ENCODE data around the gene WFDC2. TPM values are rescaled to one million over a fixed set of nuclear protein-coding genes. Genes with fewer than 3 reads are reported as not detected.
A peak's percentile ranks its signal among the peaks of the same experiment; 100 is the strongest.

Gene WFDC2
- total and polyA plus RNA-seq, 4 experiments from 2014 or later = 0.73 to 1.6 TPM; not detected in 2

- H3K9me3 Mint-ChIP-seq = no peaks in the 10 kb centered on the region
- DNase-seq = no peak
Observed at GRCh38 chr20:45429618-45430017, 39.9 kb upstream of the WFDC2 start.

GRCh38 chr20:45432294-45432693 lies 37.3 kb upstream of the WFDC2 start:
- intact Hi-C loops (cut with micrococcal nuclease) = no loop called here

More at GRCh38 chr20:45429618-45430017, 39.9 kb upstream of the WFDC2 start:
- Histone ChIP-seq H3K27ac (ENCODE audit: low read depth, low read length) (no peak overlapping the region), H3K27me3 (ENCODE audit: insufficient read depth, low read length) (no peaks in the 10 kb centered on the region), H3K9me3 (ENCODE audit: control insufficient read depth in 1 of 2, low read length in 2 of 2) (no peaks in the 10 kb centered on the region), H3K36me3 (ENCODE audit: insufficient read depth, low read length) (peaks cover 18% of the 10 kb centered on the region), H3K4me3 (ENCODE audit: low read length in 2 of 2) (no peak overlapping the region), H3K4me1 (ENCODE audit: insufficient read depth, low read length) (peaks cover 6% of the 10 kb centered on the region)
- Mint-ChIP-seq H3K27me3 (no peaks in the 10 kb centered on the region), H3K4me1 (peaks cover 0 to 8% (median 2%) of the 10 kb centered on the region in 4 donors), H3K4me3 (no peak overlapping the region), H3K27ac (no peak overlapping the region), H3K36me3 (peaks cover 12 to 51% of the 10 kb centered on the region in 2 donors)
- ChIA-PET POLR2A (ENCODE audit: partially characterized antibody) (interaction anchor here (1.0 to 1.3 kb wide), 2 partner anchors 24 to 66 kb away, joined by 3 to 4 read pairs; partner anchors contain the start of gene SYS1), CTCF (ENCODE audit: partially characterized antibody) (interaction anchor here (0.8 to 3.5 kb wide), 8 partner anchors 10 to 341 kb away, joined by 3 to 18 read pairs (median 4); partner anchors contain the start of gene SYS1)
- intact Hi-C loops (cut with micrococcal nuclease) = no loop called here

GRCh38 chr20:45433316-45433715 lies 36.2 kb upstream of the WFDC2 start:
- H3K4me1 ChIP-seq (ENCODE audit: insufficient read depth, low read length) = peaks cover 15% of the 10 kb centered on the region
- H3K27me3 Mint-ChIP-seq = no peaks in the 10 kb centered on the region
- H3K27ac ChIP-seq (ENCODE audit: low read depth, low read length) = no peak overlapping the region
- H3K27me3 ChIP-seq (ENCODE audit: insufficient read depth, low read length) = no peaks in the 10 kb centered on the region
- H3K9me3 ChIP-seq (ENCODE audit: control insufficient read depth in 1 of 2, low read length in 2 of 2) = no peaks in the 10 kb centered on the region
- H3K27ac Mint-ChIP-seq = peak overlapping the region in 1 of 7 donors; percentile 5
- ChIA-PET CTCF (ENCODE audit: partially characterized antibody) (interaction anchor here (10.1 kb wide), 1 partner anchor 65 kb away, joined by 543 read pairs; the partner anchor contains the start of genes SYS1 and TP53TG5), POLR2A (ENCODE audit: partially characterized antibody) (interaction anchor here (1.2 kb wide), 1 partner anchor 18 kb away, joined by 3 read pairs; the partner anchor contains the start of gene PIGT)
- no peak overlapping the region for H3K4me3 ChIP-seq (ENCODE audit: low read length in 2 of 2)
- H3K36me3 ChIP-seq (ENCODE audit: insufficient read depth, low read length) = no peaks in the 10 kb centered on the region
- no peak overlapping the region for H3K4me3 Mint-ChIP-seq
- peaks cover 3 to 16% of the 10 kb centered on the region in 2 donors for H3K36me3 Mint-ChIP-seq
- no peaks in the 10 kb centered on the region for H3K9me3 Mint-ChIP-seq
- DNase-seq = no peak
- peaks cover 5 to 18% (median 7%) of the 10 kb centered on the region in 4 donors for H3K4me1 Mint-ChIP-seq
- intact Hi-C loops (cut with micrococcal nuclease) = no loop called here

More at GRCh38 chr20:45432294-45432693, 37.3 kb upstream of the WFDC2 start:
- CTCF ChIA-PET (ENCODE audit: partially characterized antibody) = interaction anchor here (10.1 kb wide), 1 partner anchor 64 kb away, joined by 543 read pairs; the partner anchor contains the start of genes SYS1 and TP53TG5
- Mint-ChIP-seq H3K27ac (peak overlapping the region in 1 of 7 donors; percentile 52), H3K27me3 (no peaks in the 10 kb centered on the region), H3K4me1 (peaks cover 5 to 18% (median 7%) of the 10 kb centered on the region in 4 donors), H3K4me3 (no peak overlapping the region), H3K36me3 (peaks cover 8 to 27% of the 10 kb centered on the region in 2 donors), H3K9me3 (no peaks in the 10 kb centered on the region)
- peaks cover 15% of the 10 kb centered on the region for H3K4me1 ChIP-seq (ENCODE audit: insufficient read depth, low read length)
- H3K27ac ChIP-seq (ENCODE audit: low read depth, low read length) = no peak overlapping the region
- no peaks in the 10 kb centered on the region for H3K36me3 ChIP-seq (ENCODE audit: insufficient read depth, low read length)
- no peak overlapping the region for H3K4me3 ChIP-seq (ENCODE audit: low read length in 2 of 2)
- POLR2A ChIA-PET (ENCODE audit: partially characterized antibody) = interaction anchor here (1.2 kb wide), 1 partner anchor 17 kb away, joined by 3 read pairs; the partner anchor contains the start of gene PIGT
- no peaks in the 10 kb centered on the region for H3K9me3 ChIP-seq (ENCODE audit: control insufficient read depth in 1 of 2, low read length in 2 of 2)
- no peak for DNase-seq
- H3K27me3 ChIP-seq (ENCODE audit: insufficient read depth, low read length) = no peaks in the 10 kb centered on the region

GRCh38 chr20:45433976-45434375 lies 35.6 kb upstream of the WFDC2 start:
- POLR2A ChIA-PET (ENCODE audit: partially characterized antibody) = interaction anchor here (0.6 to 1.0 kb wide), 2 partner anchors 60 to 71 kb away, joined by 3 to 6 read pairs; partner anchors contain the start of gene SYS1

GRCh38 chr20:45436732-45437485 lies 32.6 kb upstream of the WFDC2 start:
- Histone ChIP-seq H3K4me1 (ENCODE audit: insufficient read depth, low read length) (peaks cover 15% of the 10 kb centered on the region), H3K36me3 (ENCODE audit: insufficient read depth, low read length) (no peaks in the 10 kb centered on the region), H3K27ac (ENCODE audit: low read depth, low read length) (peak overlapping the region; percentile 32), H3K4me3 (ENCODE audit: low read length in 2 of 2) (peak overlapping the region; percentile 59 to 60), H3K9me3 (ENCODE audit: control insufficient read depth in 1 of 2, low read length in 2 of 2) (no peaks in the 10 kb centered on the region), H3K27me3 (ENCODE audit: insufficient read depth, low read length) (no peaks in the 10 kb centered on the region)
- Mint-ChIP-seq H3K36me3 (peaks cover 0 to 11% of the 10 kb centered on the region in 2 donors), H3K9me3 (no peaks in the 10 kb centered on the region), H3K27ac (peak overlapping the region; percentile 37 to 88 (median 64)), H3K4me1 (peaks cover 5 to 17% (median 6%) of the 10 kb centered on the region in 4 donors), H3K4me3 (peak overlapping the region; percentile 80 to 88 (median 84)), H3K27me3 (no peaks in the 10 kb centered on the region)
- CTCF ChIA-PET (ENCODE audit: partially characterized antibody) = interaction anchor here (0.5 to 10.1 kb wide), 41 partner anchors 8 to 740 kb away, joined by 3 to 543 read pairs (median 8); partner anchors contain the start of genes PIGT, SDC4, SYS1 and TP53TG5
- peak; percentile 80 to 84 (median 81) for DNase-seq
- POLR2A ChIA-PET (ENCODE audit: partially characterized antibody) = interaction anchor here (0.8 to 4.6 kb wide), 13 partner anchors 14 to 116 kb away, joined by 3 to 113 read pairs (median 5); partner anchors contain the start of genes PIGT and SYS1
- intact Hi-C loops (cut with micrococcal nuclease) = loop anchor here (1.0 to 5.0 kb wide), 6 partner anchors 13 to 335 kb away; partner anchors contain the start of genes PIGT and SYS1

More at GRCh38 chr20:45433976-45434375, 35.6 kb upstream of the WFDC2 start:
- Histone ChIP-seq H3K4me1 (ENCODE audit: insufficient read depth, low read length) (peaks cover 15% of the 10 kb centered on the region), H3K27ac (ENCODE audit: low read depth, low read length) (no peak overlapping the region), H3K36me3 (ENCODE audit: insufficient read depth, low read length) (no peaks in the 10 kb centered on the region), H3K9me3 (ENCODE audit: control insufficient read depth in 1 of 2, low read length in 2 of 2) (no peaks in the 10 kb centered on the region), H3K27me3 (ENCODE audit: insufficient read depth, low read length) (no peaks in the 10 kb centered on the region), H3K4me3 (ENCODE audit: low read length in 2 of 2) (no peak overlapping the region)
- Mint-ChIP-seq H3K4me3 (no peak overlapping the region), H3K4me1 (peaks cover 5 to 18% (median 7%) of the 10 kb centered on the region in 4 donors), H3K36me3 (peaks cover 3 to 16% of the 10 kb centered on the region in 2 donors), H3K27me3 (no peaks in the 10 kb centered on the region), H3K9me3 (no peaks in the 10 kb centered on the region), H3K27ac (peak overlapping the region in 3 of 7 donors; percentile 37 to 92 (median 51))
- CTCF ChIA-PET (ENCODE audit: partially characterized antibody) = interaction anchor here (5.0 to 10.1 kb wide), 3 partner anchors 17 to 115 kb away, joined by 83 to 543 read pairs (median 126); partner anchors contain the start of genes SYS1 and TP53TG5
- no peak for DNase-seq
- intact Hi-C loops (cut with micrococcal nuclease) = no loop called here

- H3K27ac ChIP-seq (ENCODE audit: low read depth, low read length) = no peak overlapping the region
- no peak overlapping the region for H3K4me3 Mint-ChIP-seq
- no peaks in the 10 kb centered on the region for H3K27me3 ChIP-seq (ENCODE audit: insufficient read depth, low read length)
- no peaks in the 10 kb centered on the region for H3K9me3 Mint-ChIP-seq
- CTCF ChIA-PET (ENCODE audit: partially characterized antibody) = interaction anchor here (1.2 to 10.1 kb wide), 7 partner anchors 10 to 148 kb away, joined by 3 to 543 read pairs (median 4); partner anchors contain the start of genes SYS1 and TP53TG5
- DNase-seq = no peak
- H3K4me1 ChIP-seq (ENCODE audit: insufficient read depth, low read length) = peaks cover 24% of the 10 kb centered on the region
- no peaks in the 10 kb centered on the region for H3K36me3 ChIP-seq (ENCODE audit: insufficient read depth, low read length)
- peaks cover 21 to 32% (median 25%) of the 10 kb centered on the region in 4 donors for H3K4me1 Mint-ChIP-seq
- H3K27me3 Mint-ChIP-seq = peaks cover 3 to 4% of the 10 kb centered on the region in 2 donors
- POLR2A ChIA-PET (ENCODE audit: partially characterized antibody) = no interaction called here
- no peaks in the 10 kb centered on the region for H3K9me3 ChIP-seq (ENCODE audit: control insufficient read depth in 1 of 2, low read length in 2 of 2)
- intact Hi-C loops (cut with micrococcal nuclease) = no loop called here
- no peak overlapping the region for H3K4me3 ChIP-seq (ENCODE audit: low read length in 2 of 2)
- H3K36me3 Mint-ChIP-seq = no peaks in the 10 kb centered on the region
- H3K27ac Mint-ChIP-seq = no peak overlapping the region
Observed at GRCh38 chr20:45440424-45440823, 29.1 kb upstream of the WFDC2 start.

Data from CD4-positive, alpha-beta memory T cell (primary cell).